IPS-18c (cell line): ENCODE results near the gene DOCK11.

Experiments used
- H3K4me3 ChIP-seq: 2 replicates; pipeline ENCODE4 v1.7.0; 2013; ENCODE audit warnings: low read depth, mild to moderate bottlenecking, low read length, moderate library complexity; ENCODE audit not compliant: insufficient read depth
- H3K9me3 ChIP-seq: one replicate; pipeline ENCODE4 v1.6.1; 2013; ENCODE audit warnings: mild to moderate bottlenecking, low read length, moderate library complexity; ENCODE audit not compliant: control insufficient read depth, insufficient read depth

Gene DOCK11

GRCh38 chrX:118521435-118521834 lies 25.8 kb downstream of the DOCK11 start:
- Histone ChIP-seq H3K4me3 (no peak overlapping the region), H3K9me3 (no peaks in the 10 kb centered on the region)

- H3K9me3 ChIP-seq, result no peaks in the 10 kb centered on the region
- no peak overlapping the region for H3K4me3 ChIP-seq
These were observed 26.8 kb downstream of the DOCK11 start for GRCh38 chrX:118522230-118522926.

- H3K4me3 ChIP-seq, result no peak overlapping the region
- H3K9me3 ChIP-seq, result no peaks in the 10 kb centered on the region
These were observed 28.3 kb downstream of the DOCK11 start for GRCh38 chrX:118523920-118524319.

- Histone ChIP-seq H3K4me3 (no peak overlapping the region), H3K9me3 (no peaks in the 10 kb centered on the region)
These were observed 28.7 kb downstream of the DOCK11 start for GRCh38 chrX:118524344-118524743.

- H3K4me3 ChIP-seq, result no peak overlapping the region
- no peaks in the 10 kb centered on the region for H3K9me3 ChIP-seq
These were observed 29.6 kb downstream of the DOCK11 start for GRCh38 chrX:118525174-118525730.

GRCh38 chrX:118526149-118526548 lies 30.5 kb downstream of the DOCK11 start:
- no peak overlapping the region for H3K4me3 ChIP-seq
- H3K9me3 ChIP-seq, result no peaks in the 10 kb centered on the region

GRCh38 chrX:118528071-118528737 lies 32.6 kb downstream of the DOCK11 start:
- no peak overlapping the region for H3K4me3 ChIP-seq
- no peaks in the 10 kb centered on the region for H3K9me3 ChIP-seq

- H3K9me3 ChIP-seq, result no peaks in the 10 kb centered on the region
- H3K4me3 ChIP-seq, result no peak overlapping the region
These were observed 34.8 kb downstream of the DOCK11 start for GRCh38 chrX:118530219-118530911.

GRCh38 chrX:118534716-118535493 lies 39.3 kb downstream of the DOCK11 start:
- Histone ChIP-seq H3K9me3 (no peaks in the 10 kb centered on the region), H3K4me3 (no peak overlapping the region)

GRCh38 chrX:118536204-118536603 lies 40.6 kb downstream of the DOCK11 start:
- no peaks in the 10 kb centered on the region for H3K9me3 ChIP-seq
- H3K4me3 ChIP-seq, result no peak overlapping the region

GRCh38 chrX:118536687-118537461 lies 41.3 kb downstream of the DOCK11 start:
- Histone ChIP-seq H3K4me3 (no peak overlapping the region), H3K9me3 (no peaks in the 10 kb centered on the region)

- H3K9me3 ChIP-seq, result no peaks in the 10 kb centered on the region
- H3K4me3 ChIP-seq, result no peak overlapping the region
These were observed 42.8 kb downstream of the DOCK11 start for GRCh38 chrX:118538386-118538785.

- no peak overlapping the region for H3K4me3 ChIP-seq
- H3K9me3 ChIP-seq, result no peaks in the 10 kb centered on the region
These were observed 44.7 kb downstream of the DOCK11 start for GRCh38 chrX:118540342-118540741.

- no peak overlapping the region for H3K4me3 ChIP-seq
- no peaks in the 10 kb centered on the region for H3K9me3 ChIP-seq
These were observed 45.9 kb downstream of the DOCK11 start for GRCh38 chrX:118541482-118541881.

GRCh38 chrX:118545510-118545909 lies 49.9 kb downstream of the DOCK11 start:
- peaks cover 3% of the 10 kb centered on the region for H3K9me3 ChIP-seq
- no peak overlapping the region for H3K4me3 ChIP-seq

- Histone ChIP-seq H3K9me3 (peaks cover 3% of the 10 kb centered on the region), H3K4me3 (no peak overlapping the region)
These were observed 53.2 kb downstream of the DOCK11 start for GRCh38 chrX:118548841-118549240.

- Histone ChIP-seq H3K4me3 (no peak overlapping the region), H3K9me3 (peaks cover 8% of the 10 kb centered on the region)
These were observed 55.2 kb downstream of the DOCK11 start for GRCh38 chrX:118550792-118551191.
